Uterus (tissue), 2 donors: ENCODE measurements around the gene ECHS1.

Source experiments
- CTCF ChIP-seq, 4 experiments: fragments of 200-600 bp in 2 of 4; fragments of 450-650 bp in 2 of 4; sonication (generic) in 2 of 4; IDR thresholded peaks; one replicate each; pipeline ENCODE4 v1.5.1; 2016 to 2019; ENCODE audit warnings: antibody characterized with exemption in 4 of 4, mild to moderate bottlenecking in 2 of 4, moderate library complexity in 1 of 4
- POLR2A ChIP-seq, 2 donors: fragments of 450-650 bp; IDR thresholded peaks; one replicate each; pipeline ENCODE4 v1.6.1; 2016; ENCODE audit warnings: antibody characterized with exemption in 2 of 2, mild to moderate bottlenecking in 1 of 2, moderate library complexity in 1 of 2

GRCh38 chr10:133342942-133343341, 30.2 kb downstream of the ECHS1 start:
- TF ChIP-seq CTCF (IDR thresholded peaks at IDR 0.05) (no peak), POLR2A (IDR thresholded peaks at IDR 0.05) (no peak)
